CD4-positive, alpha-beta memory T cell (primary cell): ENCODE results near the gene PARK7. TPM values are rescaled to one million over a fixed set of nuclear protein-coding genes. Genes with fewer than 3 reads are reported as not detected.
"Not testable (repeated sequence)": the region's sequence is repeated elsewhere in the genome, so short reads cannot be mapped to it uniquely, and the experiment has no call there.

ENCODE experiments used
- CTCF ChIA-PET: fragments of 350-600 bp; sonication (Branson Sonifier 250); formaldehyde crosslinking; loops from one replicate; lab custom pipeline; 2021; ENCODE audit warnings: inconsistent platforms; ENCODE audit not compliant: partially characterized antibody; lab: Charles Lee
- POLR2A ChIA-PET: fragments of 350-600 bp; sonication (Branson Sonifier 250); formaldehyde crosslinking; loops from one replicate; lab custom pipeline; 2021; ENCODE audit not compliant: partially characterized antibody; lab: Charles Lee
- DNase-seq, 5 donors: peaks; one replicate each; pipeline versions ENCODE4 v3.0.0 to v3.0.0-alpha.2; 2020 to 2022; ENCODE audit warnings: mixed read lengths in 1 of 5
- H3K27ac ChIP-seq: one replicate; pipeline ENCODE4 v1.7.0; 2013; ENCODE audit warnings: low read depth, low read length
- H3K27me3 ChIP-seq: 2 replicates; pipeline ENCODE4 v1.7.0; 2013; ENCODE audit warnings: mild to moderate bottlenecking, low read length, moderate library complexity; ENCODE audit not compliant: insufficient read depth
- H3K36me3 ChIP-seq: 2 replicates; pipeline ENCODE4 v1.7.0; 2013; ENCODE audit warnings: mild to moderate bottlenecking, low read length, moderate library complexity; ENCODE audit not compliant: insufficient read depth
- H3K4me1 ChIP-seq: 2 replicates; pipeline ENCODE4 v1.7.0; 2013; ENCODE audit warnings: mild to moderate bottlenecking, low read length, moderate library complexity; ENCODE audit not compliant: insufficient read depth
- H3K4me3 ChIP-seq, 2 donors: one replicate each; pipeline ENCODE4 v1.7.0; 2013; ENCODE audit warnings: low read length in 2 of 2, mild to moderate bottlenecking in 1 of 2
- H3K9me3 ChIP-seq, 2 donors: one replicate each; pipeline ENCODE4 v1.7.0; 2013; ENCODE audit warnings: low read length in 2 of 2, control low read depth in 1 of 2; ENCODE audit not compliant: control insufficient read depth in 1 of 2
- H3K27ac Mint-ChIP-seq, 7 donors: one replicate each; pipeline ENCODE4 v1.8.0; 2020 to 2021; ENCODE audit warnings: mixed read lengths in 7 of 7, mild to moderate bottlenecking in 6 of 7, inconsistent platforms in 3 of 7, moderate library complexity in 3 of 7
- H3K27me3 Mint-ChIP-seq, 2 donors: one replicate each; pipeline ENCODE4 v1.8.0; 2020 to 2021; ENCODE audit warnings: mixed read lengths in 2 of 2
- H3K36me3 Mint-ChIP-seq, 2 donors: one replicate each; pipeline ENCODE4 v1.8.0; 2020 to 2021; ENCODE audit warnings: mixed read lengths in 2 of 2, inconsistent platforms in 1 of 2, mild to moderate bottlenecking in 1 of 2
- H3K4me1 Mint-ChIP-seq, 4 donors: one replicate each; pipeline ENCODE4 v1.8.0; 2020 to 2021; ENCODE audit warnings: mixed read lengths in 4 of 4, mild to moderate bottlenecking in 1 of 4
- H3K4me3 Mint-ChIP-seq, 8 donors: one replicate each; pipeline ENCODE4 v1.8.0; 2020 to 2021; ENCODE audit warnings: mixed read lengths in 8 of 8, mild to moderate bottlenecking in 7 of 8, moderate library complexity in 6 of 8, inconsistent platforms in 3 of 8
- H3K9me3 Mint-ChIP-seq, 8 donors: one replicate each; pipeline ENCODE4 v1.8.0; 2020 to 2021; ENCODE audit warnings: mixed read lengths in 8 of 8, mild to moderate bottlenecking in 5 of 8, inconsistent platforms in 3 of 8, moderate library complexity in 1 of 8
- intact Hi-C: fragments of 100-400 bp; cut with micrococcal nuclease; formaldehyde crosslinking; loops from one replicate; pipeline ENCODE4 v1.15.1; 2023
- polyA plus RNA-seq, 2 donors: library from polyadenylated mRNA; unstranded; fragments of 300-500 nt; fragmentation: Illumina TruSeq; gene quantifications; one replicate each; pipeline ENCODE4 v1.2.3, GENCODE V29; 2021
- total RNA-seq, 2 experiments: library from RNA; stranded (reverse); gene quantifications; one replicate each; pipeline ENCODE4 v1.2.3, GENCODE V29; 2021

PARK7 gene
- total and polyA plus RNA-seq, 4 experiments from 2014 or later: 112 to 381 (median 232) TPM

- no peak for DNase-seq
- Histone ChIP-seq H3K9me3 (no peaks in the 10 kb centered on the region), H3K36me3 (no peaks in the 10 kb centered on the region), H3K4me3 (no peak overlapping the region), H3K27ac (no peak overlapping the region), H3K4me1 (no peaks in the 10 kb centered on the region), H3K27me3 (no peaks in the 10 kb centered on the region)
- Mint-ChIP-seq H3K9me3 (no peaks in the 10 kb centered on the region), H3K27ac (peak overlapping the region in 1 of 7 donors; percentile 9), H3K36me3 (no peaks in the 10 kb centered on the region), H3K4me1 (peaks cover 2 to 12% (median 6%) of the 10 kb centered on the region in 4 donors), H3K4me3 (no peak overlapping the region), H3K27me3 (peaks cover 0 to 1% of the 10 kb centered on the region in 2 donors)
- intact Hi-C loops: no loop called here
- ChIA-PET CTCF (interaction anchor here (0.8 kb wide), 1 partner anchor 94 kb away, joined by 3 read pairs; no protein-coding TSS in a partner anchor), POLR2A (no interaction called here)
Measured at GRCh38 chr1:7919880-7920279, 41.6 kb upstream of the PARK7 start.

- POLR2A ChIA-PET: no interaction called here
- no peaks in the 10 kb centered on the region for H3K36me3 ChIP-seq
- no peak for DNase-seq
- no peaks in the 10 kb centered on the region for H3K27me3 ChIP-seq
- H3K4me1 Mint-ChIP-seq: no peaks in the 10 kb centered on the region
- no peak overlapping the region for H3K4me3 Mint-ChIP-seq
- H3K27ac Mint-ChIP-seq: no peak overlapping the region
- CTCF ChIA-PET: interaction anchor here (1.6 kb wide), 1 partner anchor 16 kb away, joined by 4 read pairs; no protein-coding TSS in a partner anchor
- intact Hi-C loops: no loop called here
- no peaks in the 10 kb centered on the region for H3K27me3 Mint-ChIP-seq
- H3K9me3 ChIP-seq: no peaks in the 10 kb centered on the region
- no peaks in the 10 kb centered on the region for H3K36me3 Mint-ChIP-seq
- H3K9me3 Mint-ChIP-seq: no peaks in the 10 kb centered on the region
- no peak overlapping the region for H3K4me3 ChIP-seq
- no peak overlapping the region for H3K27ac ChIP-seq
- H3K4me1 ChIP-seq: no peaks in the 10 kb centered on the region
Measured at GRCh38 chr1:7921796-7922195, 39.7 kb upstream of the PARK7 start.

- Mint-ChIP-seq H3K27ac (no peak overlapping the region), H3K36me3 (no peaks in the 10 kb centered on the region), H3K27me3 (no peaks in the 10 kb centered on the region), H3K9me3 (no peaks in the 10 kb centered on the region), H3K4me3 (no peak overlapping the region), H3K4me1 (no peaks in the 10 kb centered on the region)
- Histone ChIP-seq H3K4me1 (no peaks in the 10 kb centered on the region), H3K4me3 (no peak overlapping the region), H3K27ac (no peak overlapping the region), H3K27me3 (no peaks in the 10 kb centered on the region), H3K36me3 (no peaks in the 10 kb centered on the region), H3K9me3 (no peaks in the 10 kb centered on the region)
- intact Hi-C loops: no loop called here
- ChIA-PET CTCF (interaction anchor here (1.6 kb wide), 1 partner anchor 17 kb away, joined by 4 read pairs; no protein-coding TSS in a partner anchor), POLR2A (no interaction called here)
- no peak for DNase-seq
Measured at GRCh38 chr1:7922301-7922700, 39.2 kb upstream of the PARK7 start.

- POLR2A ChIA-PET, H3K4me3 ChIP-seq, H3K36me3 ChIP-seq, H3K36me3 Mint-ChIP-seq, H3K27me3 ChIP-seq, DNase-seq, H3K9me3 Mint-ChIP-seq, intact Hi-C loops, H3K4me3 Mint-ChIP-seq, H3K27ac Mint-ChIP-seq, H3K27ac ChIP-seq, H3K9me3 ChIP-seq, H3K27me3 Mint-ChIP-seq, CTCF ChIA-PET: not testable (repeated sequence)
- H3K4me1 Mint-ChIP-seq: peaks cover 15 to 25% (median 22%) of the 10 kb centered on the region in 4 donors
- H3K4me1 ChIP-seq: peaks cover 28% of the 10 kb centered on the region
Measured at GRCh38 chr1:7927061-7927460, 34.5 kb upstream of the PARK7 start.

- Mint-ChIP-seq H3K4me1 (peaks cover 20 to 30% (median 25%) of the 10 kb centered on the region in 4 donors), H3K27me3 (no peaks in the 10 kb centered on the region), H3K36me3 (no peaks in the 10 kb centered on the region), H3K9me3 (no peaks in the 10 kb centered on the region), H3K27ac (peak overlapping the region in 2 of 7 donors; percentile 18 to 43), H3K4me3 (peak overlapping the region in 1 of 8 donors; percentile 3)
- Histone ChIP-seq H3K27ac (no peak overlapping the region), H3K4me3 (no peak overlapping the region), H3K36me3 (no peaks in the 10 kb centered on the region), H3K9me3 (no peaks in the 10 kb centered on the region), H3K4me1 (peaks cover 29% of the 10 kb centered on the region), H3K27me3 (no peaks in the 10 kb centered on the region)
- no peak for DNase-seq
- ChIA-PET CTCF (interaction anchor here (0.6 kb wide), 1 partner anchor 20 kb away, joined by 4 read pairs; no protein-coding TSS in a partner anchor), POLR2A (no interaction called here)
- intact Hi-C loops: no loop called here
Measured at GRCh38 chr1:7928247-7928646, 33.3 kb upstream of the PARK7 start.

- DNase-seq: peak in 3 of 5 donors; percentile 13 to 37 (median 33)
- H3K9me3 ChIP-seq: no peaks in the 10 kb centered on the region
- POLR2A ChIA-PET: no interaction called here
- peaks cover 29% of the 10 kb centered on the region for H3K4me1 ChIP-seq
- Mint-ChIP-seq H3K36me3 (no peaks in the 10 kb centered on the region), H3K27me3 (peaks cover 0 to under 1% of the 10 kb centered on the region in 2 donors), H3K4me3 (peak overlapping the region; percentile 29 to 89 (median 72)), H3K4me1 (peaks cover 20 to 30% (median 25%) of the 10 kb centered on the region in 4 donors), H3K27ac (peak overlapping the region; percentile 13 to 83 (median 74)), H3K9me3 (no peaks in the 10 kb centered on the region)
- no peaks in the 10 kb centered on the region for H3K36me3 ChIP-seq
- CTCF ChIA-PET: interaction anchor here (0.8 kb wide), 1 partner anchor 26 kb away, joined by 3 read pairs; no protein-coding TSS in a partner anchor
- no peak overlapping the region for H3K4me3 ChIP-seq
- no peak overlapping the region for H3K27ac ChIP-seq
- intact Hi-C loops: no loop called here
- no peaks in the 10 kb centered on the region for H3K27me3 ChIP-seq
Measured at GRCh38 chr1:7929637-7930036, 31.9 kb upstream of the PARK7 start.

GRCh38 chr1:7930645-7931445, 30.7 kb upstream of the PARK7 start:
- Histone ChIP-seq H3K27ac (peak overlapping the region; percentile 39), H3K4me3 (peak overlapping the region; percentile 20 to 30), H3K9me3 (no peaks in the 10 kb centered on the region), H3K27me3 (no peaks in the 10 kb centered on the region), H3K4me1 (peaks cover 29% of the 10 kb centered on the region), H3K36me3 (no peaks in the 10 kb centered on the region)
- POLR2A ChIA-PET: interaction anchor here (0.7 to 1.5 kb wide), 4 partner anchors 10 to 1306 kb away, joined by 3 to 8 read pairs (median 4); partner anchors contain the start of genes PARK7, THAP3 and TNFRSF9
- peaks cover 20 to 30% (median 25%) of the 10 kb centered on the region in 4 donors for H3K4me1 Mint-ChIP-seq
- H3K27me3 Mint-ChIP-seq: peaks cover 0 to 4% of the 10 kb centered on the region in 2 donors
- H3K27ac Mint-ChIP-seq: peak overlapping the region; percentile 73 to 94 (median 84)
- H3K9me3 Mint-ChIP-seq: no peaks in the 10 kb centered on the region
- H3K36me3 Mint-ChIP-seq: no peaks in the 10 kb centered on the region
- DNase-seq: peak; percentile 33 to 59 (median 50)
- peak overlapping the region; percentile 46 to 89 (median 78) for H3K4me3 Mint-ChIP-seq
- CTCF ChIA-PET: interaction anchor here (1.0 to 1.4 kb wide), 4 partner anchors 12 to 27 kb away, joined by 3 to 6 read pairs (median 5); no protein-coding TSS in a partner anchor
- intact Hi-C loops: no loop called here
